HCT116 (cell line): ENCODE measurements around the gene BTG3. TPM values are rescaled to one million over a fixed set of nuclear protein-coding genes. Genes with fewer than 3 reads are reported as not detected.

Experiments
- ATAC-seq: fragments of 200-7000 bp; cut with Tn5 transposase; 2 replicates; pipeline ENCODE4 v1.9.1; 2020; ENCODE audit warnings: mild to moderate bottlenecking, moderate library complexity
- BruUV-seq: library from RNA; stranded (reverse); fragments of 400-500 nt; replicated peaks from 2 replicates; lab custom pipeline; 2021; lab: Mats Ljungman, UMichigan
- CTCF ChIA-PET: fragments of 300-600 bp; sonication (Branson Sonifier 250); formaldehyde crosslinking; loops from one replicate; lab custom pipeline; 2021; ENCODE audit warnings: antibody characterized with exemption; lab: Charles Lee
- POLR2A ChIA-PET: fragments of 300-600, 350-600 bp; sonication (Branson Sonifier 250); formaldehyde crosslinking; loops from one replicate; lab custom pipeline; 2021; ENCODE audit warnings: antibody characterized with exemption; lab: Charles Lee
- RAD21 ChIA-PET, 2 experiments: fragments of 300-600 bp; sonication (Branson Sonifier 250); formaldehyde crosslinking; loops; one replicate each; lab custom pipeline; 2023; ENCODE audit warnings: low total read pairs in 2 of 2; ENCODE audit not compliant: uncharacterized antibody in 2 of 2, unreplicated experiment in 2 of 2, low non-redundant PET in 1 of 2; lab: Charles Lee
- DNase-seq: peaks from one replicate; pipeline ENCODE4 v3.0.0-alpha.2; 2010; ENCODE audit warnings: low read depth, low spot score
- H2AFZ ChIP-seq: fragments of 200-600 bp; shearing (Covaris generic), sonication (generic); 2 replicates; pipeline ENCODE4 v1.6.1; 2017; ENCODE audit warnings: low read depth, mixed run types, mixed read lengths, antibody characterized with exemption, low read length; ENCODE audit not compliant: poor library complexity, severe bottlenecking
- H3K27ac ChIP-seq: 2 replicates; pipeline ENCODE4 v1.5.1; 2012; ENCODE audit warnings: low read depth, low read length
- H3K27me3 ChIP-seq: fragments of 200-600 bp; sonication (generic); 2 replicates; pipeline ENCODE4 v1.6.1; 2016; ENCODE audit warnings: mixed run types, low read length, mixed read lengths; ENCODE audit not compliant: insufficient read depth
- H3K36me3 ChIP-seq, 2 experiments: fragments of 200-500 bp in 1 of 2; fragments of 200-600 bp in 1 of 2; sonication (Bioruptor generic) in 1 of 2; sonication (generic) in 1 of 2; 2 replicates each; pipeline versions ENCODE4 v1.5.1 to v1.6.1; 2014 to 2016; ENCODE audit warnings: low read length in 2 of 2, inconsistent platforms in 1 of 2, mixed read lengths in 1 of 2, mixed run types in 1 of 2; ENCODE audit not compliant: insufficient read depth in 2 of 2, control insufficient read depth in 1 of 2
- H3K4me1 ChIP-seq, 2 experiments: fragments of 200-600 bp in 1 of 2; sonication (generic) in 1 of 2; 2 replicates each; pipeline versions ENCODE4 v1.5.1 to v1.6.1; 2012 to 2017; ENCODE audit warnings: low read length in 2 of 2, inconsistent platforms in 1 of 2, mild to moderate bottlenecking in 1 of 2, mixed read lengths in 1 of 2, mixed run types in 1 of 2, moderate library complexity in 1 of 2; ENCODE audit not compliant: insufficient read depth in 2 of 2, control insufficient read depth in 1 of 2
- H3K4me2 ChIP-seq: fragments of 200-600 bp; sonication (generic); 2 replicates; pipeline ENCODE4 v1.6.1; 2017; ENCODE audit warnings: mixed run types, low read length, mixed read lengths
- H3K4me3 ChIP-seq, 2 experiments: fragments of 200-600 bp in 1 of 2; sonication (generic) in 1 of 2; replicated peaks in 1 of 2; 2 replicates each; pipeline ENCODE4 v1.5.1; 2011 to 2016; ENCODE audit warnings: low read length in 2 of 2, control low read depth in 1 of 2, low read depth in 1 of 2, mild to moderate bottlenecking in 1 of 2, mixed read lengths in 1 of 2, mixed run types in 1 of 2
- H3K79me2 ChIP-seq: fragments of 200-600 bp; sonication (generic); 2 replicates; pipeline ENCODE4 v1.6.1; 2017; ENCODE audit warnings: mild to moderate bottlenecking, mixed run types, low read length, moderate library complexity, mixed read lengths; ENCODE audit not compliant: insufficient read depth
- H3K9ac ChIP-seq: fragments of 200-600 bp; sonication (generic); 2 replicates; pipeline ENCODE4 v1.6.1; 2016; ENCODE audit warnings: low read length, mixed read lengths
- H3K9me2 ChIP-seq: fragments of 200-600 bp; sonication (generic), shearing (Covaris generic); 2 replicates; pipeline ENCODE4 v1.6.1; 2017; ENCODE audit warnings: mixed run types, mild to moderate bottlenecking, moderate library complexity; ENCODE audit not compliant: insufficient read depth
- H3K9me3 ChIP-seq, 2 experiments: fragments of 200-500 bp in 1 of 2; fragments of 200-600 bp in 1 of 2; sonication (Bioruptor generic) in 1 of 2; sonication (generic) in 1 of 2; 2 replicates each; pipeline ENCODE4 v1.6.1; 2014 to 2017; ENCODE audit warnings: low read length in 2 of 2, mixed read lengths in 2 of 2, inconsistent platforms in 1 of 2, low read depth in 1 of 2, mild to moderate bottlenecking in 1 of 2, mixed run types in 1 of 2, moderate library complexity in 1 of 2; ENCODE audit not compliant: control insufficient read depth in 1 of 2, insufficient read depth in 1 of 2
- H4K20me1 ChIP-seq: fragments of 200-600 bp; sonication (generic), shearing (Covaris generic); 2 replicates; pipeline ENCODE4 v1.6.1; 2017; ENCODE audit warnings: mixed run types, mild to moderate bottlenecking, moderate library complexity; ENCODE audit not compliant: insufficient read depth
- EGR1 ChIP-seq: IDR thresholded peaks from 2 replicates; pipeline ENCODE4 v1.6.1; 2012; ENCODE audit warnings: low read depth
- ELF1 ChIP-seq: IDR thresholded peaks from 2 replicates; pipeline ENCODE4 v1.6.1; 2012; ENCODE audit warnings: low read depth, borderline replicate concordance
- EZH2 ChIP-seq: fragments of 200-600 bp; sonication (generic); IDR thresholded peaks from 2 replicates; pipeline ENCODE4 v1.6.1; 2017; ENCODE audit warnings: antibody characterized with exemption, mixed run types
- SRF ChIP-seq: IDR thresholded peaks from 2 replicates; pipeline ENCODE4 v1.6.1; 2012; ENCODE audit warnings: low read depth
- TCF7L2 ChIP-seq: IDR thresholded peaks from 2 replicates; pipeline ENCODE4 v1.7.0; 2011; ENCODE audit warnings: borderline replicate concordance, inconsistent platforms; ENCODE audit not compliant: insufficient read depth, insufficient read length; ENCODE audit errors: extremely low read depth
- intact Hi-C: fragments of 100-400 bp; cut with micrococcal nuclease; formaldehyde crosslinking; loops from 2 replicates; pipeline ENCODE4 v1.10.0; 2022
- total RNA-seq: library from RNA; stranded (reverse); gene quantifications from one replicate; pipeline ENCODE4 v1.2.1, GENCODE V29; 2021; ENCODE audit not compliant: unreplicated experiment

Gene BTG3
- total RNA-seq, 1 experiment from 2014 or later: 67.1 TPM

- ATAC-seq (no peak), DNase-seq (no peak)
- no peak overlapping the region for H3K27ac ChIP-seq
- no peak overlapping the region for H3K9ac ChIP-seq
- no peak overlapping the region for H3K4me3 ChIP-seq
- H3K4me1 ChIP-seq: no peaks in the 10 kb centered on the region
- POLR2A ChIA-PET: no interaction called here
- RAD21 ChIA-PET: no interaction called here
- H3K27me3 ChIP-seq: peaks cover 6% of the 10 kb centered on the region; the same call in 1 of the 2 replicates
- H3K79me2 ChIP-seq: no peaks in the 10 kb centered on the region
- H3K9me3 ChIP-seq: no peaks in the 10 kb centered on the region
- no peak overlapping the region for H3K4me2 ChIP-seq
- intact Hi-C loops: no loop called here
- H2AFZ ChIP-seq: no peak overlapping the region
- H4K20me1 ChIP-seq: no peaks in the 10 kb centered on the region
- H3K36me3 ChIP-seq: no peaks in the 10 kb centered on the region
- BruUV-seq: no TSS peak
- H3K9me2 ChIP-seq: no peaks in the 10 kb centered on the region
- CTCF ChIA-PET: no interaction called here
- TF ChIP-seq SRF: no peak
- TF ChIP-seq TCF7L2: no peak
- no peak for TF ChIP-seq ELF1
- TF ChIP-seq EGR1: no peak
These were observed 37.6 kb upstream of the BTG3 start for GRCh38 chr21:17650292-17650691.

GRCh38 chr21:17646790-17647189, 34.1 kb upstream of the BTG3 start:
- Histone ChIP-seq H3K4me2 (no peak overlapping the region), H3K9me2 (no peaks in the 10 kb centered on the region), H3K27ac (no peak overlapping the region), H3K4me1 (no peaks in the 10 kb centered on the region), H3K9ac (no peak overlapping the region), H2AFZ (no peak overlapping the region), H3K79me2 (no peaks in the 10 kb centered on the region), H3K4me3 (no peak overlapping the region), H4K20me1 (no peaks in the 10 kb centered on the region), H3K36me3 (no peaks in the 10 kb centered on the region), H3K27me3 (peaks cover 6% of the 10 kb centered on the region; the same call in 1 of the 2 replicates), H3K9me3 (no peaks in the 10 kb centered on the region)
- ChIA-PET RAD21 (no interaction called here), POLR2A (no interaction called here), CTCF (no interaction called here)
- TF ChIP-seq EZH2: no peak
- intact Hi-C loops: no loop called here
- DNase-seq: no peak
- no peak for ATAC-seq
- BruUV-seq: no TSS peak
